Mucosa of stomach (tissue), 1 donor: ENCODE measurements around the gene KLHL29.

ENCODE experiments used
- H3K27me3 ChIP-seq: one replicate; pipeline ENCODE4 v1.7.0; 2013; ENCODE audit warnings: mild to moderate bottlenecking, low read length; ENCODE audit not compliant: control insufficient read depth, insufficient read depth
- H3K36me3 ChIP-seq: one replicate; pipeline ENCODE4 v1.7.0; 2013; ENCODE audit warnings: low read length; ENCODE audit not compliant: control insufficient read depth, insufficient read depth
- H3K4me1 ChIP-seq: one replicate; pipeline ENCODE4 v1.7.0; 2013; ENCODE audit warnings: mild to moderate bottlenecking, low read length; ENCODE audit not compliant: control insufficient read depth, insufficient read depth
- H3K4me3 ChIP-seq: one replicate; pipeline ENCODE4 v1.7.0; 2013; ENCODE audit warnings: low read length
- H3K9ac ChIP-seq: one replicate; pipeline ENCODE4 v1.7.0; 2013; ENCODE audit warnings: mild to moderate bottlenecking, low read length, moderate library complexity
- H3K9me3 ChIP-seq: one replicate; pipeline ENCODE4 v1.7.0; 2013; ENCODE audit warnings: mild to moderate bottlenecking, low read length, moderate library complexity; ENCODE audit not compliant: control insufficient read depth
- donor health status: Pancreatic carcinoma.

Gene KLHL29

DNA sequence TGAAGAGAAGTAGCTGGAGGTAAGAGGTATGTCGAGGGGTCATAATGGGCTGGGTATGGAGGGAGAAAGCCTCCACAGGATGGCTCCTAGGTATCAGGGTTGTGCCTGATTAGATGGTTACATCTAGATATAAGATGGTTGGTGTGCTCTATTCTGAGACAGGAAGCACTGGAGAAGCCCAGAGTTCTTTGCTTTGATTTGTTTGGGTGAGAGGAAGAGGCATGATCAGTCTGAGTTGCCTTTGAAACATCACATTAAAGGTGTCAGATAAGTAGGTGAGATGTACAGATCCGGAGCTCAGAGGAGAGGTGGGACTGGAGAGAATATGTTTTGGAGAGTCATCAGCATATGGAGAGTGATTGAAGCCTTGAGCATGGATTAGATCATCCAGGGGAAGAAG lies 74.1 kb downstream of the KLHL29 start:
- Histone ChIP-seq H3K4me3 (no peak overlapping the region), H3K4me1 (no peaks in the 10 kb centered on the region), H3K27me3 (no peaks in the 10 kb centered on the region), H3K9ac (no peak overlapping the region), H3K9me3 (no peaks in the 10 kb centered on the region), H3K36me3 (no peaks in the 10 kb centered on the region)

DNA sequence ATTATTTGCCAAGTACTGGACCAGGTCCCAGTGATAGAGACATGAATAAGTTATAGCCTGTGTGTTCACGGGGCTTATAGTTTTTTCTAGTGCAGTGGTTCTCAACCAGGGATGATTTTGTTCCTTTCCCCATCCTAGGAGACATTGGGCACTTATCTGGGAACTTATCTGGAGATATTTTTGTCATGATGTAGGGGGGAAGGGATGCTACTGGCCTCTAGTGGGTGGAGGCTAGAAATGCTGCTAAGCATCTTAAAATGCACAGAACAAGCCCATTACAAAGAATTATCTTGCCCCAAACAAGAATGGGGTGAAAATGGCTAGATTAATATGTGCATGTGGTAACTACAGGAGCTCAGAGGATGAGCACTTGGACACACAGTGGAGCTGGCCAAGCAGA lies 75.2 kb downstream of the KLHL29 start:
- Histone ChIP-seq H3K4me3 (no peak overlapping the region), H3K27me3 (no peaks in the 10 kb centered on the region), H3K36me3 (no peaks in the 10 kb centered on the region), H3K9me3 (no peaks in the 10 kb centered on the region), H3K9ac (no peak overlapping the region), H3K4me1 (no peaks in the 10 kb centered on the region)

DNA sequence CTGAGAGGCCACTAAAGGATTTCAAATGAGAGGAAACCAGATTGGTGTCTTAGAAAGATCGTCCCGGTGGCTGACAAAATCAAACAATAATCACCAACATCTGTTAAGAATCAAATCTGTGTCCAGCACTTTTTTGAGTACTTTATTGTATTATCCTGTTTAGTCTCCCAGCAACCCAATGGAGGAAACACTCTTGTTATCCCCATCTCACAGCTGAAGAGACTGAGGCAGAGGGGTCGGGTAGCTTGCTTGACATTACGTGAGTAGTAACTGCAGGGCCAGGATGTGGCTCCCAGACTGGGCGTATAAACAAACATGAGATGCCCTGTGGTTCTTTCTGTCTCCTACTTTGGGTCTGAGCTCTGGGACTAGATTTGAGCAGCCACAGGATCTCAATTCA lies 76.0 kb downstream of the KLHL29 start:
- Histone ChIP-seq H3K4me1 (no peaks in the 10 kb centered on the region), H3K36me3 (no peaks in the 10 kb centered on the region), H3K4me3 (no peak overlapping the region), H3K9ac (no peak overlapping the region), H3K9me3 (no peaks in the 10 kb centered on the region), H3K27me3 (no peaks in the 10 kb centered on the region)

DNA sequence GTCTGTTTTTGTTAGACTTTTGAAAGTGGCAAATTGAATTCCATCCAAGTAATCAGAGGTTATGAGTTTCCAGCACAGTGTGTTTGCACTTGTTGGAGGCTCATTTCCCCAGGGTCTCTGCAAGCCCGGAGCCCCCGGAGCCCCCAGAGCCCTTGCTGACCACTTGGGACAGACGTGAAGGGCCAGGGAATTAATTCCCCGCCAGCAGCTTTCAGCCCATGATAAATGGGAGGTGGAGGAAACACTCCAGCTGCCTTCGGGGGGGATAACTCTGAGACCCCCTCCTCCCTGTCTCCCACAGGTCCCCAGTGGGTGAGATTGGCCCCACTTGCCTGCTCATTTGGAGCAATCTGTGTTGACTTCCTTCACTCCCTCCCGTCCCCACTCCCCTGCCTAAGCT lies 79.2 kb downstream of the KLHL29 start:
- Histone ChIP-seq H3K36me3 (no peaks in the 10 kb centered on the region), H3K4me3 (no peak overlapping the region), H3K27me3 (no peaks in the 10 kb centered on the region), H3K9ac (no peak overlapping the region), H3K4me1 (no peaks in the 10 kb centered on the region), H3K9me3 (no peaks in the 10 kb centered on the region)

DNA sequence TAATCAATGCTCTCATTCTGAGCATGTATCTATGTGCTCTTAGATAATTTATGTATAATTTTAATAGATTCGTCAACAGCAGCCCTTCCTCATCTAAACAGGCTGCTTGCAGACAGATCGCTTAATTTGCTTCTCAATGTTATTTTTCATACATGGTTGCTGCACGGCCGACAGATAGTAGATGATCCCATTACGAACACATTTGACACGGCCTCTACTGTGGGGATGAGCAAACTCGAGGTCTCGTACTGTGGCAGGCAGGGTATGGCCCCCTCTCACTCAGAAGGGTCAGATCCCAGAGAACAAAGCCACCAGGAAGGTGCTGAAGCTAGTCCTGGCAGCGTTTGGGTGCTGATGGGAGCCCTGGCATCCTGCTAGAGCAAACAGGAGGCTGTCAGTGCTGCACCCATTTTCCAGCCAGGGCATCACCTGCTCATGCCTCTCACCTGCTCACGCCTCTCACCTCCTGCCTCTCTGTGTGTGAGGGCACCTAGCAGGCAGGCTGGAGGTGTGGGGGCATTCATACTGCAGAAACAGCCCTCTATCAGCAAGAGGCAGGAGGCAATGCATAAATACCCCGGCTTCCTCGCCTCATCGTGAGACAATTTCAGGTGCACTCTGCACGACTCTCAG lies 80.0 kb downstream of the KLHL29 start:
- H3K36me3 ChIP-seq = no peaks in the 10 kb centered on the region
- H3K27me3 ChIP-seq = no peaks in the 10 kb centered on the region
- H3K4me3 ChIP-seq = no peak overlapping the region
- no peaks in the 10 kb centered on the region for H3K9me3 ChIP-seq
- no peaks in the 10 kb centered on the region for H3K4me1 ChIP-seq
- no peak overlapping the region for H3K9ac ChIP-seq

DNA sequence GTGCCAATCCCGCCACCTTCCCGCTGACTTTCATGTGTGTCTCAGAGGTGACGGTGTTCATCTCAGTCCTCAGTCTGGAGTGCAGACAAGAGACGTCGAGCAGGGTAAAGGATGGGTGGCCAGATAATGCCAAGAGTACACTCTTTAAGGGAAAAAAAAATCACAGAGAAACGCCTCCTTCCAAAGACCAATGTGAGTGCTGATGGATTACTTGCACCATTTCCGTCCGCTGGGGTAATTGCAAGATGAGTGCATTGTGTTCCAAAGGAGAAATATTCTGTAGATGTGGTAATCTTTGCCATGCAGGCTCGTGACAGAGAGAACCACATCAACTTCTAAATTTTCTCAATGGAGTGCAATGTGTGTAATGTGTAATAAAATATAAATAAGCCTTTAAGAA lies 81.0 kb downstream of the KLHL29 start:
- no peak overlapping the region for H3K4me3 ChIP-seq
- H3K36me3 ChIP-seq = no peaks in the 10 kb centered on the region
- no peaks in the 10 kb centered on the region for H3K9me3 ChIP-seq
- H3K27me3 ChIP-seq = no peaks in the 10 kb centered on the region
- H3K9ac ChIP-seq = no peak overlapping the region
- H3K4me1 ChIP-seq = peaks cover 4% of the 10 kb centered on the region

DNA sequence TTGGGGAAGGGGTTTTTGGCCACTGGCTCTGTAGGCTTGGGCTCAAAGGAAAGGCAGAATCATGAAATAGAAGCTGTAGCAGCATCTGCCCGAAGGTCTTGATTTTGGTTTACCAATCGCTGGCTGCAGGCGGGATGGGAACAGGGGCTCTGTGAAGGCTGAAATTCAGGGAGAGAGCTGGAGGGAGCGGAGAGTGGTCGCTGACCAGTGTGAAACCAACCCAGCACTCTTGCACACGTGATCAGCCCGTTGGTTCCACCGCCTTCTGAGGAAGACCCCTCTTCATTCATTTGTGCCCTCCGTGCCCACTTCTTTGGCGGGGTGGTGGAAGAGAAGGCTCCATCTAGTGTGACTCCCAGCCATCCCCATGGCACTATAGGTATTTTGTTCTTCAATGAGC lies 82.6 kb downstream of the KLHL29 start:
- Histone ChIP-seq H3K36me3 (no peaks in the 10 kb centered on the region), H3K4me3 (no peak overlapping the region), H3K9me3 (no peaks in the 10 kb centered on the region), H3K27me3 (no peaks in the 10 kb centered on the region), H3K9ac (no peak overlapping the region), H3K4me1 (peaks cover 5% of the 10 kb centered on the region)

DNA sequence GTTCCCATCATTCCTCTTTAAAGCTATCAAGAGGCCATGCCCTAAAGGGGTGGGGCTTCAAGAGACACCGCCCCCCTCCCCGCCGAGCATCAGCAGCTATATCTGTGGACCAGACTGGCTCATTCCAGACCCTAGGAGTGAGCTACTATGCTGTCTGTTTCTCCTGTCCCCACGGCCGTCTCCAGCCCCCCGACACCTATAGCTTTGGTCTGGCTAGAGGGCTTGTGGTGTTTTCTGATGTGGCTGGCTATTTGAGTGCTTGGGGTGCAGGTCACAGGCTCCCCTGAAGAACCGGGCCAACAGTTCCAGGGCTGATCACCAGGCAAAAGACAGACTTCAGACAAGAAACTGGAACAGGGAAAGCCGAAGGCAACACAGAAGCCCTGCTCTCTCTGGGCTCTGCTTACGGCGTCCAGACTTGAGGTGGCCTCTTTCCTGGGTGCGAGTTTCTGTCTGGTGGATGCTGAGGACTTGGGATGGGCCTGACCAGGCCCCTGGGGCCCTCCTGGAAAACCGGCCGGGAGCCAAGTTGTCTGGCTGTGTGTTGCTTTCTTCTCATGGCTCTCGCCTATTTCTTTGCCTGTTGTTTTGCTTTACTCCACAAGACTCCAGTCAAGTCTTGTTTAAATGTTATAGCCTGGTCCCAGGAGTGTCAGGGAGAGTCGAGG lies 83.6 kb downstream of the KLHL29 start:
- Histone ChIP-seq H3K9ac (no peak overlapping the region), H3K4me3 (no peak overlapping the region), H3K27me3 (no peaks in the 10 kb centered on the region), H3K4me1 (peaks cover 5% of the 10 kb centered on the region), H3K36me3 (no peaks in the 10 kb centered on the region), H3K9me3 (no peaks in the 10 kb centered on the region)

DNA sequence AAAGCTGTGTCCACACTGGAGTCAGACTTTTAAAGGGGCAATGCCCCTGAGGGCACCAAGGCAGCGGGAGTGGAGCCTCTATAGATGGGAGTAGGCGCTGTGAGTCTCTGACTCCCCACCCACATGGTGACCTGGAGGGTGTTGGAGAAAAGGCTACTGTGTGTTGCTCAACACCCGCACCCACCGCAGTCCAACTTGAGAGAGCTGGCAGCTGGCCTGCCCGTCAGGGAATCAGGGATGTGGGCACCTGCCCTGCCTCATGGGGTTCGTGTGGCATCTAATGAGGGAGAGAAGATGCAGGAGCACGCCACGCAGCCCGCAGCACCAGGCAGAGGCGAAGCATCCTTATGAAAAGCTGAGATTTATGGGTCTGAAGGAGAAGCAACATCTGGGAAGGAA lies 84.2 kb downstream of the KLHL29 start:
- Histone ChIP-seq H3K4me3 (no peak overlapping the region), H3K9me3 (no peaks in the 10 kb centered on the region), H3K9ac (no peak overlapping the region), H3K4me1 (peaks cover 5% of the 10 kb centered on the region), H3K27me3 (no peaks in the 10 kb centered on the region), H3K36me3 (no peaks in the 10 kb centered on the region)

DNA sequence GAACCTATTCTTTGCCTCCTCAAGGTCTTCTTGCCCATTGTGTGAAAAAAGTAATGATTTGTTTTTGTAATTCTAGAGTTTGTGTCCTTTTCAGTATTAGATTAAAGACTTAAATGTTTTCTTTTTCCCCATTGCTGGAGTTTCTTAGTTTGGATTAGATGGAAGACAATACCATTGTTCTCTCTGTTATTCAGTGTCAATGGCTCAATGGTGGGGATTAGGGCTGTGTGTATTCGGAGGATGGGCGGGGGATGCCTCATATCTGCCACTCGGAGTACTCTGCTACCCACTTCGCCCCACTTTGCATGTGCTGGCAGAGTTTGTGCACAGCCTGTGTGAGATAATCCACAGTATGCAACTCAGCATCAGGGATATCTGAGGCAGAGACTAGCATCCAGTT lies 90.1 kb downstream of the KLHL29 start:
- no peak overlapping the region for H3K9ac ChIP-seq
- H3K27me3 ChIP-seq = no peaks in the 10 kb centered on the region
- no peaks in the 10 kb centered on the region for H3K36me3 ChIP-seq
- no peak overlapping the region for H3K4me3 ChIP-seq
- no peaks in the 10 kb centered on the region for H3K9me3 ChIP-seq
- H3K4me1 ChIP-seq = peaks cover 5% of the 10 kb centered on the region

DNA sequence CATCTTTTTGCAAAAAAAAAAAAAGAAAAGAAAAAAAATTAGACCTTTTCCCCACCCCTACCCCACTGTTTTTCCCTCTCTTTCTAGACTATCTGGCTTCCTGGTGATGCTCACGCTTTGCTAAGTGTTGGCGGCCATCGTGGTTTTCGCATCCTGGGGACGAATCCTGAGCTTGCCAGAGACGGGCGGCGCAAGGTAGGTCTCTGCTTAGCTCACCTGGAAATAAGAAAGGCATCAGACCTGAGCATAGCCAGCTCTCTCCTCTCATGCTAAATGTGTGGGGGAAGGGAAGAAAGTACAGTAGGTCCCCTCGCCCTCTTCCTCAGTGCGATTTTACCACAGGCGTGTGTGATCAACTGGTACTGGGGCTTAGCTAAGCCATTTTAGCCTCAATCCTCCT lies 90.5 kb downstream of the KLHL29 start:
- H3K36me3 ChIP-seq = no peaks in the 10 kb centered on the region
- H3K9me3 ChIP-seq = no peaks in the 10 kb centered on the region
- no peaks in the 10 kb centered on the region for H3K27me3 ChIP-seq
- H3K9ac ChIP-seq = no peak overlapping the region
- H3K4me1 ChIP-seq = peaks cover 5% of the 10 kb centered on the region
- H3K4me3 ChIP-seq = no peak overlapping the region

DNA sequence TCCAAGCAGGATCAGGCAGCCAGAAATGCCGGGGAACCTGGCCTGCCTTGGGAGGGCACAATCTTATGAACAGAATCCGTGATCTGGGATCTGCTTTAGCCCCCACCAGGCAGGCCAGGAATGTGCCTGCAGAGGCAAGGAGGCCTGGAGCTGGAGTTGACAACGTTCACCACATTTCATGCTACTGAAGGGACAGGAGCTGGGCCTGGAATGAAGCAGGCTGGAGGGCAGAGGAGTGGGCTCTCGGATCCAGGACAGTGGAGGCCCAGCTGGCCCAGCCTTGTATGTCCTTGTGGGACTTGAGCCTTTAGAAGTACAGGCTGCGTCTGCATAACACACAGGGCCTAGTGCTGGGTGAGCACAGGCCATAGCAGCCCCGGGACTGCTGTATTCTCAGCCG lies 91.8 kb downstream of the KLHL29 start:
- Histone ChIP-seq H3K4me1 (no peaks in the 10 kb centered on the region), H3K27me3 (no peaks in the 10 kb centered on the region), H3K9me3 (no peaks in the 10 kb centered on the region), H3K36me3 (no peaks in the 10 kb centered on the region), H3K4me3 (no peak overlapping the region), H3K9ac (no peak overlapping the region)

DNA sequence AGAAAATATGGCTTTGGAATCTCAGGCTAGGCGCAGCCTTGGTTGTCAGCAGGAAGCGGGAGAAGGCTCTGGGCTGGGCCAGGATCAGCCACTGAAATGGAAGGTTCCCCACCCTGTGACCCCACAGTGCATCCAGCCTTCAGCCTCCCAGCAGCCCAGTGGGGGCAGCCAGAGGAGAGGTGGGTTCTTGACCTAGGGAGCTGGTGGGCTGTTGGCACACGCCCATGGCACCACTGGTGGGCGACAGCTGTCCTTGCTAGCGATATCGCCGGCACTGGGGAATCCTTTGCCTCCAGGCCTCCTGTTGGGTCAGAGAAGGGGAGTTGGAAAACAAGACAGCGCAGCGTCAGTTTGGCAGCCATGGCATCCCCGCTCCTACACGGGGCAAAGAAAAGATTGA lies 92.4 kb downstream of the KLHL29 start:
- Histone ChIP-seq H3K9ac (no peak overlapping the region), H3K36me3 (no peaks in the 10 kb centered on the region), H3K27me3 (no peaks in the 10 kb centered on the region), H3K4me1 (no peaks in the 10 kb centered on the region), H3K9me3 (no peaks in the 10 kb centered on the region), H3K4me3 (no peak overlapping the region)
